C4-2B (cell line): ENCODE data around the gene DOK4.

Source experiments
- CTCF ChIP-seq: fragments of 450-650 bp; conservative IDR thresholded peaks from 2 replicates; pipeline ENCODE4 v1.5.1; 2017; ENCODE audit warnings: mild to moderate bottlenecking
- ZFX ChIP-seq: fragments of 450-650 bp; IDR thresholded peaks from 2 replicates; pipeline ENCODE4 v1.6.1; 2017

- TF ChIP-seq CTCF (no peak), ZFX (no peak)
Measured at GRCh38 chr16:57527027-57527426, 40.7 kb upstream of the DOK4 start.
